IMR-90 (cell line): ENCODE measurements around the gene DCHS2. TPM values are rescaled to one million over a fixed set of nuclear protein-coding genes. Genes with fewer than 3 reads are reported as not detected.

ENCODE experiments used
- ATAC-seq: fragments of 200-7000 bp; cut with Tn5 transposase; 2 replicates; pipeline ENCODE4 v1.9.1; 2020; ENCODE audit warnings: low read depth, mild to moderate bottlenecking, moderate library complexity
- BruUV-seq: library from RNA; stranded (reverse); fragments of 400-500 nt; replicated peaks from 2 replicates; lab custom pipeline; 2021; lab: Mats Ljungman, UMichigan
- CTCF ChIA-PET: fragments of 300-600 bp; formaldehyde crosslinking; extraction: SDS; loops from one replicate; lab custom pipeline; 2021; ENCODE audit warnings: antibody characterized with exemption; lab: Yijun Ruan, JAX
- POLR2A ChIA-PET: fragments of 300-600 bp; sonication (Branson Sonifier 250); formaldehyde crosslinking; loops from one replicate; lab custom pipeline; 2022; ENCODE audit warnings: antibody characterized with exemption; ENCODE audit not compliant: unreplicated experiment; lab: Charles Lee
- DNase-seq: peaks from one replicate; pipeline ENCODE4 v3.0.0; 2013
- H2AFZ ChIP-seq: replicated peaks from 2 replicates; pipeline ENCODE3; 2013; ENCODE audit warnings: low read length, mild to moderate bottlenecking; ENCODE audit not compliant: poor library complexity
- H2AK5ac ChIP-seq: 2 replicates; pipeline ENCODE4 v1.6.1; 2013; ENCODE audit warnings: low read depth, low read length, inconsistent platforms
- H2AK9ac ChIP-seq: replicated peaks from 2 replicates; pipeline ENCODE3; 2013; ENCODE audit warnings: mild to moderate bottlenecking, low read depth, low read length, moderate library complexity; ENCODE audit not compliant: poor library complexity
- H2BK120ac ChIP-seq: 2 replicates; pipeline ENCODE4 v1.6.1; 2013; ENCODE audit warnings: low read depth, low read length, inconsistent platforms
- H2BK15ac ChIP-seq: 3 replicates; pipeline ENCODE4 v1.6.1; 2013; ENCODE audit warnings: low read depth, low read length, inconsistent platforms
- H2BK20ac ChIP-seq: 2 replicates; pipeline ENCODE4 v1.6.1; 2013; ENCODE audit warnings: low read depth, mild to moderate bottlenecking, inconsistent platforms, low read length, moderate library complexity
- H2BK5ac ChIP-seq: 2 replicates; pipeline ENCODE4 v1.6.1; 2013; ENCODE audit warnings: mild to moderate bottlenecking, low read depth, low read length, inconsistent platforms; ENCODE audit not compliant: poor library complexity, severe bottlenecking
- H3K14ac ChIP-seq: replicated peaks from 2 replicates; pipeline ENCODE4 v1.6.1; 2013; ENCODE audit warnings: low read depth, low read length, inconsistent platforms
- H3K18ac ChIP-seq: 2 replicates; pipeline ENCODE4 v1.6.1; 2013; ENCODE audit warnings: low read depth, low read length, control low read depth
- H3K23ac ChIP-seq: 2 replicates; pipeline ENCODE4 v1.6.1; 2013; ENCODE audit warnings: low read depth, low read length, inconsistent platforms
- H3K27ac ChIP-seq: 2 replicates; pipeline ENCODE4 v1.5.1; 2013; ENCODE audit warnings: mild to moderate bottlenecking, control low read depth, low read length; ENCODE audit not compliant: insufficient read depth
- H3K27me3 ChIP-seq: 2 replicates; pipeline ENCODE4 v1.6.1; 2013; ENCODE audit warnings: low read length; ENCODE audit not compliant: control insufficient read depth, insufficient read depth
- H3K36me3 ChIP-seq: 2 replicates; pipeline ENCODE4 v1.6.1; 2013; ENCODE audit warnings: low read length, mixed read lengths; ENCODE audit not compliant: control insufficient read depth, insufficient read depth
- H3K4ac ChIP-seq: 2 replicates; pipeline ENCODE4 v1.6.1; 2013; ENCODE audit warnings: low read depth, low read length, inconsistent platforms
- H3K4me1 ChIP-seq: 2 replicates; pipeline ENCODE4 v1.6.1; 2013; ENCODE audit warnings: low read length, mixed read lengths; ENCODE audit not compliant: control insufficient read depth, insufficient read depth
- H3K4me2 ChIP-seq: 2 replicates; pipeline ENCODE4 v1.6.1; 2013; ENCODE audit warnings: low read depth, mild to moderate bottlenecking, control low read depth, low read length, moderate library complexity
- H3K4me3 ChIP-seq: 2 replicates; pipeline ENCODE4 v1.5.1; 2013; ENCODE audit warnings: low read depth, mild to moderate bottlenecking, control low read depth, low read length, moderate library complexity; ENCODE audit not compliant: insufficient read depth
- H3K56ac ChIP-seq: 2 replicates; pipeline ENCODE4 v1.6.1; 2013; ENCODE audit warnings: low read length, inconsistent platforms; ENCODE audit not compliant: insufficient read depth; ENCODE audit errors: extremely low read depth
- H3K79me1 ChIP-seq, 2 experiments: 2 replicates each; pipeline ENCODE4 v1.6.1; 2013; ENCODE audit warnings: low read length in 2 of 2, inconsistent platforms in 1 of 2, low read depth in 1 of 2
- H3K9ac ChIP-seq: 2 replicates; pipeline ENCODE4 v1.6.1; 2013; ENCODE audit warnings: low read depth, low read length, control low read depth
- H3K9me1 ChIP-seq: 2 replicates; pipeline ENCODE4 v1.6.1; 2013; ENCODE audit warnings: low read length, inconsistent platforms; ENCODE audit not compliant: insufficient read depth
- H3K9me3 ChIP-seq: 2 replicates; pipeline ENCODE4 v1.6.1; 2013; ENCODE audit warnings: low read length; ENCODE audit not compliant: control insufficient read depth, insufficient read depth
- H4K20me1 ChIP-seq: 2 replicates; pipeline ENCODE4 v1.6.1; 2013; ENCODE audit warnings: low read length, inconsistent platforms; ENCODE audit not compliant: insufficient read depth
- H4K5ac ChIP-seq: 2 replicates; pipeline ENCODE4 v1.6.1; 2013; ENCODE audit warnings: mild to moderate bottlenecking, low read depth, low read length, control low read depth
- H4K8ac ChIP-seq, 2 experiments: 2 replicates each; pipeline ENCODE4 v1.6.1; 2013; ENCODE audit warnings: low read depth in 2 of 2, low read length in 2 of 2, control low read depth in 1 of 2, inconsistent platforms in 1 of 2
- H4K91ac ChIP-seq: 2 replicates; pipeline ENCODE4 v1.6.1; 2013; ENCODE audit warnings: low read depth, low read length, inconsistent platforms; ENCODE audit not compliant: insufficient read depth
- BHLHE40 ChIP-seq: fragments of 150-350 bp; IDR thresholded peaks from 2 replicates; pipeline ENCODE4 v1.6.1; 2016; ENCODE audit warnings: mild to moderate bottlenecking, low read depth, low read length
- CEBPB ChIP-seq: IDR thresholded peaks from 2 replicates; pipeline ENCODE4 v1.6.1; 2012; ENCODE audit warnings: low read depth, low read length, improper control_type of control experiment
- CHD1 ChIP-seq: IDR thresholded peaks from 2 replicates; pipeline ENCODE4 v1.6.1; 2012; ENCODE audit warnings: low read depth, low read length, improper control_type of control experiment
- FOS ChIP-seq: fragments of 150-350 bp; IDR thresholded peaks from 2 replicates; pipeline ENCODE4 v1.6.1; 2016; ENCODE audit warnings: low read depth, low read length
- MAFK ChIP-seq: IDR thresholded peaks from 2 replicates; pipeline ENCODE4 v1.6.1; 2012; ENCODE audit warnings: low read depth, low read length, improper control_type of control experiment
- MAZ ChIP-seq: IDR thresholded peaks from 2 replicates; pipeline ENCODE4 v1.6.1; 2012; ENCODE audit warnings: low read depth, mild to moderate bottlenecking, low read length, improper control_type of control experiment, moderate library complexity, borderline replicate concordance
- MXI1 ChIP-seq: IDR thresholded peaks from 2 replicates; pipeline ENCODE4 v1.6.1; 2012; ENCODE audit warnings: low read depth, mild to moderate bottlenecking, low read length, moderate library complexity, borderline replicate concordance
- NFE2L2 ChIP-seq: fragments of 150-350 bp; IDR thresholded peaks from 2 replicates; pipeline ENCODE4 v1.6.1; 2016; ENCODE audit warnings: low read depth, mild to moderate bottlenecking, low read length
- POLR2A ChIP-seq: IDR thresholded peaks from 2 replicates; pipeline ENCODE4 v1.6.1; 2012; ENCODE audit warnings: mild to moderate bottlenecking, low read depth, low read length
- RAD21 ChIP-seq: IDR thresholded peaks from 2 replicates; pipeline ENCODE4 v1.6.1; 2012; ENCODE audit warnings: low read length, improper control_type of control experiment
- RCOR1 ChIP-seq: IDR thresholded peaks from 2 replicates; pipeline ENCODE4 v1.6.1; 2012; ENCODE audit warnings: mild to moderate bottlenecking, low read length, improper control_type of control experiment; ENCODE audit not compliant: insufficient replicate concordance
- RFX5 ChIP-seq: IDR thresholded peaks from 2 replicates; pipeline ENCODE4 v1.8.0; 2012; ENCODE audit warnings: low read depth, mild to moderate bottlenecking, low read length, moderate library complexity
- SMC3 ChIP-seq: fragments of 150-350 bp; IDR thresholded peaks from 2 replicates; pipeline ENCODE4 v1.6.1; 2016; ENCODE audit warnings: low read depth, mild to moderate bottlenecking, antibody characterized with exemption, low read length, moderate library complexity
- WGBS, 2 experiments: methylation state at CpG; one replicate each; pipeline versions ENCODE4 v1.1.5 to v1.1.7; 2013; ENCODE audit warnings: missing lambda C conversion rate in 2 of 2; ENCODE audit not compliant: insufficient read length in 1 of 2; ENCODE audit errors: extremely low coverage in 2 of 2; 5-methylcytosine and 5-hydroxymethylcytosine counted together
- dilution Hi-C: fragments of 300-500 bp; cut with HindIII; formaldehyde crosslinking; loops from one replicate; pipeline ENCODE4 v1.14.3; 2018; ENCODE audit warnings: low sequenced_read_pairs; ENCODE audit not compliant: unreplicated experiment
- in situ Hi-C: fragments of 300-500 bp; cut with MboI; formaldehyde crosslinking; loops from 3 replicates; pipeline ENCODE4 v1.14.3; 2019; ENCODE audit warnings: low sequenced_read_pairs, inconsistent platforms, mixed read lengths
- intact Hi-C: fragments of 100-400 bp; cut with micrococcal nuclease; formaldehyde crosslinking; loops from 2 replicates; pipeline ENCODE4 v1.10.0; 2022
- polyA plus RNA-seq, 3 experiments: library from polyadenylated mRNA; depleted of rRNA; stranded (reverse); fragments of >200 nt; gene quantifications; 2 replicates each; pipeline ENCODE4 v1.2.3, GENCODE V29; 2012; ENCODE audit warnings: low replicate concordance in 1 of 3
- total RNA-seq: library from RNA; depleted of rRNA; stranded (reverse); fragments of >200 nt; gene quantifications from 2 replicates; pipeline ENCODE4 v1.2.3, GENCODE V29; 2012
- TF ChIP-seq, protein P1 (sequence below): fragments of 150-350 bp; IDR thresholded peaks from 2 replicates; pipeline ENCODE4 v1.6.1; 2017; ENCODE audit warnings: mild to moderate bottlenecking, antibody characterized with exemption, low read length, low read depth
- TF ChIP-seq, protein P2 (sequence below): conservative IDR thresholded peaks from 2 replicates; pipeline ENCODE4 v1.5.1; 2012; ENCODE audit warnings: mild to moderate bottlenecking, low read depth, low read length, improper control_type of control experiment
- TF ChIP-seq, protein P3 (sequence below): fragments of 150-350 bp; IDR thresholded peaks from 2 replicates; pipeline ENCODE4 v1.6.1; 2016; ENCODE audit warnings: low read depth, mild to moderate bottlenecking, low read length, moderate library complexity, borderline replicate concordance

DCHS2 gene
- total and polyA plus RNA-seq, 2 of the 4 experiments (the other 2 are of a cell fraction) = not detected

DNA sequence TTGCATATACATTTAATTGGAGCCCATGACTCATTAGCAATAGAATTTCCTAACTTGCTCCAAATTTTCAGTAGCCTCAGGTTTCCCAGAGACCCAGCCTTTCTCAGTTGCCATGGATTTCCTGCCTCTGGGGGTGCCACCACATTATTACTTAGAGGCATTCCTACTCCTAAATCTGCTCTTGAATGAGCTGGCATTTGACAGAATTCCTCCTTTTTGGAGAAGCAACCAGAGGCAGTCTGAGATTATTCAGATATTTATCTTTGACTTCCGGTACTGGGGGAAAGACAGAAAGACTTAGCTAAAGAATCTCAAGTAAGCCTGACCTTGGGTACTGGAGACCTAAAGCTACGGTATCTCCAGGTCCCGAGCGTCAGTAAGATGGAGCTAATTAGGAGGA is 76.3 kb downstream of the DCHS2 start:
- no peak overlapping the region for H4K5ac ChIP-seq
- in situ Hi-C loops = no loop called here
- no peak overlapping the region for H2AFZ ChIP-seq

More for the DNA sequence above, 76.3 kb downstream of the DCHS2 start:
- intact Hi-C loops (no loop called here), dilution Hi-C loops (no loop called here)
- Histone ChIP-seq H4K8ac (no peak overlapping the region), H3K4me3 (no peak overlapping the region), H3K23ac (no peak overlapping the region), H2BK15ac (no peak overlapping the region), H2BK20ac (no peak overlapping the region), H2BK5ac (no peak overlapping the region), H3K9ac (no peak overlapping the region), H3K14ac (no peak overlapping the region), H4K91ac (no peak overlapping the region), H2AK9ac (no peak overlapping the region), H3K27ac (no peak overlapping the region), H3K27me3 (no peaks in the 10 kb centered on the region), H3K56ac (no peak overlapping the region), H3K18ac (no peak overlapping the region), H2BK120ac (no peak overlapping the region), H2AK5ac (no peak overlapping the region), H3K4me1 (no peaks in the 10 kb centered on the region), H3K9me3 (no peaks in the 10 kb centered on the region), H3K4ac (no peak overlapping the region), H3K4me2 (no peak overlapping the region), H4K20me1 (no peaks in the 10 kb centered on the region), H3K36me3 (no peaks in the 10 kb centered on the region), H3K79me1 (no peaks in the 10 kb centered on the region), H3K9me1 (no peaks in the 10 kb centered on the region)
- ATAC-seq (no peak), DNase-seq (no peak)
- POLR2A ChIA-PET = no interaction called here
- BruUV-seq = no TSS peak
- CTCF ChIA-PET = interaction anchor here (0.9 kb wide), 1 partner anchor 9 kb away, joined by 3 read pairs; no protein-coding TSS in a partner anchor
- TF ChIP-seq, protein P1, sequence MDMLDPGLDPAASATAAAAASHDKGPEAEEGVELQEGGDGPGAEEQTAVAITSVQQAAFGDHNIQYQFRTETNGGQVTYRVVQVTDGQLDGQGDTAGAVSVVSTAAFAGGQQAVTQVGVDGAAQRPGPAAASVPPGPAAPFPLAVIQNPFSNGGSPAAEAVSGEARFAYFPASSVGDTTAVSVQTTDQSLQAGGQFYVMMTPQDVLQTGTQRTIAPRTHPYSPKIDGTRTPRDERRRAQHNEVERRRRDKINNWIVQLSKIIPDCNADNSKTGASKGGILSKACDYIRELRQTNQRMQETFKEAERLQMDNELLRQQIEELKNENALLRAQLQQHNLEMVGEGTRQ = no peak
- TF ChIP-seq, protein P2, sequence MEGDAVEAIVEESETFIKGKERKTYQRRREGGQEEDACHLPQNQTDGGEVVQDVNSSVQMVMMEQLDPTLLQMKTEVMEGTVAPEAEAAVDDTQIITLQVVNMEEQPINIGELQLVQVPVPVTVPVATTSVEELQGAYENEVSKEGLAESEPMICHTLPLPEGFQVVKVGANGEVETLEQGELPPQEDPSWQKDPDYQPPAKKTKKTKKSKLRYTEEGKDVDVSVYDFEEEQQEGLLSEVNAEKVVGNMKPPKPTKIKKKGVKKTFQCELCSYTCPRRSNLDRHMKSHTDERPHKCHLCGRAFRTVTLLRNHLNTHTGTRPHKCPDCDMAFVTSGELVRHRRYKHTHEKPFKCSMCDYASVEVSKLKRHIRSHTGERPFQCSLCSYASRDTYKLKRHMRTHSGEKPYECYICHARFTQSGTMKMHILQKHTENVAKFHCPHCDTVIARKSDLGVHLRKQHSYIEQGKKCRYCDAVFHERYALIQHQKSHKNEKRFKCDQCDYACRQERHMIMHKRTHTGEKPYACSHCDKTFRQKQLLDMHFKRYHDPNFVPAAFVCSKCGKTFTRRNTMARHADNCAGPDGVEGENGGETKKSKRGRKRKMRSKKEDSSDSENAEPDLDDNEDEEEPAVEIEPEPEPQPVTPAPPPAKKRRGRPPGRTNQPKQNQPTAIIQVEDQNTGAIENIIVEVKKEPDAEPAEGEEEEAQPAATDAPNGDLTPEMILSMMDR = no peak
- TF ChIP-seq CHD1 = no peak
- TF ChIP-seq BHLHE40 = no peak
- no peak for TF ChIP-seq NFE2L2
- TF ChIP-seq MXI1 = no peak
- TF ChIP-seq RFX5 = no peak
- no peak for TF ChIP-seq POLR2A
- no peak for TF ChIP-seq RCOR1
- TF ChIP-seq RAD21 = no peak
- no peak for TF ChIP-seq MAFK
- TF ChIP-seq FOS = no peak
- TF ChIP-seq, protein P3, sequence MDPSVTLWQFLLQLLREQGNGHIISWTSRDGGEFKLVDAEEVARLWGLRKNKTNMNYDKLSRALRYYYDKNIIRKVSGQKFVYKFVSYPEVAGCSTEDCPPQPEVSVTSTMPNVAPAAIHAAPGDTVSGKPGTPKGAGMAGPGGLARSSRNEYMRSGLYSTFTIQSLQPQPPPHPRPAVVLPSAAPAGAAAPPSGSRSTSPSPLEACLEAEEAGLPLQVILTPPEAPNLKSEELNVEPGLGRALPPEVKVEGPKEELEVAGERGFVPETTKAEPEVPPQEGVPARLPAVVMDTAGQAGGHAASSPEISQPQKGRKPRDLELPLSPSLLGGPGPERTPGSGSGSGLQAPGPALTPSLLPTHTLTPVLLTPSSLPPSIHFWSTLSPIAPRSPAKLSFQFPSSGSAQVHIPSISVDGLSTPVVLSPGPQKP = no peak
- no peak for TF ChIP-seq SMC3
- no peak for TF ChIP-seq CEBPB
- no peak for TF ChIP-seq MAZ
- WGBS, 2 experiments = 80% methylated on average over 1 of the region's 4 CpGs; no CpG with 5 or more reads in 1 of the 2 experiments
